COR-L47 (cell line): ENCODE results near the gene FLCN.

Experiments used
- DNase-seq: peaks from one replicate; lab custom pipeline; 2025; lab: John Stamatoyannopoulos, UW

FLCN gene

GRCh38 chr17:17236295-17237025 is 508 bp downstream of the FLCN start:
- DNase-seq: peak; percentile 6

GRCh38 chr17:17235212-17236174 is 1.5 kb downstream of the FLCN start:
- no peak for DNase-seq

DNA sequence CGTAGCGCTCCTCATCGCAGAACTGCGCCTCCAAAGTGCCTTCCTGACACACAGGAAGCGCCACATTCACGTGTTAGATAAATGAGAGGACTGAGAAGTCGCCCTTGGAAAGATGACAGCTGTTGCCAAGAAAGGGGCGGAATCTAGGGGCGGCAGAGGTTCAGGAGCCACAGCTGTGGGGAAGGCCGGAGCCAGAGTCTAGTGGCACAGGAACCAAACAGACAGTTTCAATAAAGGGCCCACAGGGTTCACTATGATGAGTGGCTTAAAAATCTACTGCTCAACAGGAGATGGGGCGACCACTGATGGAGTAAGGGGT is 4.7 kb downstream of the FLCN start:
- DNase-seq: no peak

DNA sequence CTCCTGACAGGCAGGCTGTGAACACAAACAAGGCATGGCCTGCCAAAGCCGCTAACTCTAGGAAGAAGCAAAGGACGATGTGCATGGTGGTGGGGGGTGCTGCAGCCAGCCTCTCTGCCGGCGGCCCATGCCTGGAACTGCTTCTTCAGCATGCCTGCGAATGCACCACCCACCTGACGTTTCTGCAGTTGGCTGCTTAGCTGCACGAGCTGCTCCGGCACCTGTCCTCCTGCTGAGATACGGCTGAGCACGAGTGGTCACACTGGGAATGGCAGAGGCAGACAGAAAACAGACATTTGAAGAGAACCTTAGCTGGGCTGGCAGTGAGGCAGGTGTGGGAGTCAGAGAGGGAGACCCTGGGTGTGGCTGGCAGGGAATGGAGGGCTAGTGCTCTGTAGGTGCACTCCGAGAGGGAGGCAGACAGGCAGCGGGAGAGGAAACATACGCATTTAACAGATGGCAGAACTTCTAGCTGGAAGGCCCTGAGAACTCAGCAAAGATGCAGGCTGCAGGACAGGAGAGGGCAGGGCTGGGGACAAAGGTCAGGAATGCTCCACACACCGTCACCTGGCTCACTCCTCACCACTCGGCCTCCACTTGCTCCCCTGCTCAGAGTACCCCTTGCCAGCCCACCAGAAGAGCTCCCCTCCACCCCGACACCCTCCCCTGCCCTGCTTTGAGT is 5.2 kb downstream of the FLCN start:
- DNase-seq: no peak

DNA sequence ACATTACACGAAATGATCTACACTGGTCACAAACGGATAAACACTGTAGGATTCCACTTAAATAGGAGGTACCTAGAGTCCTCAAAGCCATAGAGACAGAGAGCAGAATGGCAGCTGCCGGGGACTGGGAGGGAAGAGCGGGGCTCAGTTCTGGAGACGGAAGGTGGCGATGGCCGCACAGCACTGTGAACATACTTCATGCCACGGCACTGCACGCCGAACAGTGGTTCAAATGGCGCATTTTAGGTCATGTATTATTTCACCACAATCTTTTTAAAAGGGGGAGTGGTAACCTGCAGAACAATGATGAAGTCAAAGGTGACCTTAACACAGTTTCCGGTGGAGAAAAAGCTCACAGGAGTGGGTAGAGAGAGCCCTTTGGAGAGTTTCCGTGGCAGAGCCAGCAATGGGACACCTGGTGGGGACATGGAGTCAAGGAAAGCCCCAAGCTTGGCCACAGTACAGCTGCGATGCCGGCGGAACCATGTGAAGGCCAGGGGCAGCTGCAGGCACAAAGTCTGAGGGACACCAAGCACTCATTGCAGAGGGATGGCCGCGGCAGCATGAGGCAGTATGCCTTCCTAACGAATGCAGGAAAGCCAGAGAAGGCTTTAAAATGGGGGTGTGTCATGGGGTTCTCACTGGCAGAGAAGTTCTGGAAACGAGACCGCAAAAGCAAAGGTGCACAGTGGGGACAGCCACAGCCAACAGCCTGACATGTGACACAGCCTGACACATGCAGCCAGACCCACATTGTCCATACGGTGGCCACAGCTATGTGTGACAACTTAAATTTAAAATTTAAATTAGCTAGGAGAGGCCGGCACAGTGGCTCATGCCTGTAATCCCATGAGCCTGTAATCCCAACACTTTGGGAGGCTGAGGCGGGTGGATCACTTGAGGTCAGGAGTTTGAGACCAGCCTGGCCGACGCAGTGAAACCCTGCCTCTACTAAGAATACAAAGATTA is 7.3 kb downstream of the FLCN start:
- no peak for DNase-seq

DNA sequence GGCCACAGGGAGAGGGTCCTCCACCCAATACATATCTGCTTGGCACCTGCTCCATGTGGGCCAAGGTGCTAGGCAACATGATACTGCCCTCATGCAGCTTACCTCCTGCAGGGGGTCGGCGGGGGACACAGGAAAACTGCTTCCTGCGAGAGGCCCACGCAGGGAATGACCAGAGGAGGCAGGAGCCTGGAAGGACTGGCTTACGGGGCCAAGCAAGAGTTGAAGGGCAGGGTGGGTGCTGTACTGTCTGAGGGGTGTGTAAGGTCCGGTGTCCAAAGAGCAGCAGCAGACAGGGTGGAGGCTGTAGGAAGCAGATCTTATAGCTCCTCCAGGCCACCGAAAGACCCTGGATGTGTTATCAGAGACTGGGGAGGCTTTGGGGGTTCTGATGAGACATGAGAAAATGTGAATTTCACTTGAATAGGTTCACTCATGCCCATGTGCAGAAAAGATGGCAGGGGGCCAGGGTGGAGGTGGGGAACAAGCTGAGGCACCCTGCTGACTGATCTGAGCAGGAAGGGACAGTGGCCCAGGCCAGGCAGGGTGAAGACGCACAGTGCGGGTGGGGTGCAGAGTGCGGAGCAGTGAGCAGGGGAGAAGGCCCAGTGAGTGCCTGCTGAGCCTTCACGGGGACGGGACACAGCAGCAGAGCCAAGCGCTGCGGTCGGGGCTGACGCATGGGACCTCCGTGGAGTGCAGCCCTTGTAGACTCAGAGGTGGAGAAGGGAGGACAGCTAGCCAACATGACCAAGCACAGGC is 8.3 kb downstream of the FLCN start:
- no peak for DNase-seq

DNA sequence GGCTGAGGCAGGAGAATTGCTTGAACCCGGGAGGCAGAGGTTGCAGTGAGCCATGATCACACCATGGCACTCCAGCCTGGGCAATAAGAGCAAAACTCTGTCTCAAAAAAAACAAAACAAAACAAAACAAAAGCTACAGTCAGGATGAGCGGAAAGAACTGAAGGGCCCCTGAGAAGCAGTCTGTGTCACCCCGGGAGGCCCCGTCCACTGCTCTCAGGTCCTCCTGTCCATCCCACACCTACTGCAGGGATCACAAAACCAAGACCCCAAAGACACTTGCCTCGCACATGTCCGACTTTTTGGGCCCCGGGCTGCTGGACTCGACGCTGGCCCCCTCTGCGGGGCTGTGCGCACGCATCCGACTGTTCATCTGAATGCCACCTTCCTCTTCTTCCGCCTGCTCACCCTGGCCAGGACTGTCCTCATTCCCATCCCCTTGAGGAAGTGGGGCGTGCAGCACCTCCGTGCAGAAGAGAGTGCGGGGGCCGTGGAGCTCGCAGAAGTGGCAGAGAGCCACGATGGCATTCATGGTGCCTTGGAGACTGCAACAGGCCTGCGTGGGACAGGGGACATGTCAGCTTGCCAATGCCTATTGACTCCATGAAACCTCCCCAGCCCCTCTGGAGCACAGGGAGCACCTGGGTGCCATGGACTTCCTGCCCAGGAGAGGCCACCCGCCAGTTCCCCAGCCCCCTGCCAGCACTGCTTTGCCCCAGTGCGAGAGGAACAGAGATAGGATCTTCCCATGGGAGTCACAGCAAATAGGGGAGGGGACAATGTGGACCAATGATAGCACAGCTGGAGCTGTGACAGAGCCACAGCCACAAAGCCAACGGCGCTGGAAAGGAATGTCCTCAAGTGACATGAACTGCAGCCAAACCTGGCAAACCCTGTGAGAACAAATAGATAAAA is 9.1 kb downstream of the FLCN start:
- no peak for DNase-seq

DNA sequence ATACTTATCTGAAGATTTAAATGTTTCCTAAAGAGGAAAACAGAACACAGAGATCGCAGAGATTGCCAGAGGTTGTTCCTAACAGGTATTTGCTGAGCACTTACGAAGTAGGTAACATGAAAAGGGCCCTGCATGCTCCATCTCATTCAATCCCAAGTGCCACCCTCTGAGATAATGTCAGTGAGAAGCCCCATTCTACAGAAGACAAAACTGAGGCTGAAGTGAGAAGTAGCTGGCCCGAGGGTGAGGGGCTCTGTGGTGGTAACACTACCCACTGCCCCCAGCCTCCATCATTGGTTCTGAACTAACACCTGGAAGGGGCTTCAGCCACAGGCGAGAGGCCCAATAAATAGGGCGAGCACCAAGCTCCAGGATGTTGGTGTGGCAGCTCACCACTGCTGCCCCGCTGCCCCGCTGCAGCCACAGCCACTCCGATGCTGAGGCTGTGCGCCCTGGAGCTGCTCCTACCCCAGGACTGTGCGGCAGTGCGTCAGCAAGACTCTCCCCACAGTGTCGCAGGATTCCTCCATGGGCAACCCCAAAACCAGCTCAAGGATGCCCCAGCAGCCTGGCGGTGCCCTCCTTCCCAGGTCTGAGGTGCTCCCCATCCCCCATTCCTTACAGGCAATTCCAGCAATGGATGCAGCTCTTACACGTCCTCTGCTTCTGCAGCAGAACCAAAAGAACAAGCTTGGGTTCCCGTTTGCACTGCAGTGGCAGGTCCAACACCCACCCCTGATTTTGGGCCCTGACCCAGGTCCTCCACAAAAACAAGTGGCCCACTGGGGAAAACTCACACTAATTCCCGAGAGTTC is 10.3 kb downstream of the FLCN start:
- DNase-seq: no peak

DNA sequence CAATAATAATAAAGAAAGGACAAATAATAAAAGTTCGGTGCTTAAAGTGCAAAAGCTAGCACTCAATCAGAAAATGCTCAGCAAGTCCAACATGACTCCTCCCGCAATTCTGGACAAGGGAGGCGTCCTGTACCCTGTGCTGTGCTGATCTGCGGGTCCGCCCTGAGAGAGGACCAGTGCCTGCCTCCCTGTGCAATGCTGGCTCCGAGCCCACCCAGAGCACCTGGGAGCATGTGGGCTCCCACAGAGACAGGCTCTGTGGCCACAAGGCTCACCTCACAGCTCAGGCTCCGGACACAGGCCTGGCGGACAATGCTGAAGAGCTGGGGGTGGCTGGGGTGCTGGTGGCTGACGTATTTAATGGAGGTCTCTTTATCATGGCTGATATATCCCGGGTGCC is 11.1 kb downstream of the FLCN start:
- DNase-seq: no peak

DNA sequence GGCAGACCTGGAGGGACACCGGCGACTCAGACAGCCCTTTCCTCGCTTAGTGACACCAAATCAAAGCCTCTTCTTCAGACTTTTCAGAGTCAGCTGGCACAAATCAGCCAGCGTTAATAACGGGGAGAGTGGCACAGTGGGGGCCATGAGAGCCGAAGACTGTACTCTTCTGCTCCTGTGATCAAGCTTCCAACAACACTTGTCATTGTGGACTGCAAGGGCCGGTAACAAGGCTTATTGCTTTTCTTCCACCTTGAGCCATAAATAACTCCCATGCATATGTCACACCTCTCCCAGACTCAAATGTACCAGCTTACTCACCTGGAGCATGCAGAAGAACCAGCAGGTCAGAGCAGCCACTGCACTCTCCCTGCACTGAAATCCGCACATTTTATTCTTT is 12.8 kb downstream of the FLCN start:
- no peak for DNase-seq

GRCh38 chr17:17223736-17224135 is 13.2 kb downstream of the FLCN start:
- no peak for DNase-seq

DNA sequence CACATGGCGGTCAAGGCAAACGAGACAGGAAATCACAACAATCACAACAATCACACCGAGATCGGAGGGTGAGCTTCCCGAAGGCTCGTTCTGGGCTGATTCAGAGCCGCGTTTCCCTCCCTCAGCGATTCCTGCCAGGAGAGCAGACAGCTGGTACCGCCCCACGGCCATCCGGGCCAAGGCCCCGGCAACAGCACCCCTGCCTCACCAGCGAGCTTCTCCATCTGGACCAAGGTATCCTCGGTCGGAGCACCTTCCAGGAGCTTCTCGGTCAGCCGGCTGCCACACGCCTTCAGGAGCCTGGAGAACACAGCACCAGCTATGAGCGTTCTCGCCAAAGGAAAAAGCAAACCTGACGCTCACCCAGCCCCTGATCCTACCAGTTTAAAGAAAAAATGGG is 15.6 kb downstream of the FLCN start:
- no peak for DNase-seq

DNA sequence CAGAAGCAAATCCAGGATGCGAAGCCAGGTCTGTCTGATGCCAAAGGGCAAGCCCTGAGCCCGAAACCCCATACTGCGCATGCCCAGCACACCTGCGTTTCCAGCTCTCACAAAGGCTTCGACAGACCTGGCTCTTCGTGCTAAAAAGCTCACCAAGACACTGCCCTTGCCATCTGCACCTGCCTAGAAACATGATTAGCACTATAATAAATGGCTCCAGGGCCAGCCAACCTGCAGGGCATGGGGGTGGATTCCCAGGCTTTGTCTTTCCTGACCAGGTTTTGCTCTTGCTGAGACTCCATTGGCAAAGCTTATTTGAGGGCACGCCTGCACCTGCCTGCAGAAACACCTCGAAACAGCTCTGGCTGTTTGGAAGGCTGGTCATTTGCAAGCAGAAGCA is 16.4 kb downstream of the FLCN start:
- peak; percentile 8 for DNase-seq

- no peak for DNase-seq
Observed at GRCh38 chr17:17217995-17218394, 19.0 kb downstream of the FLCN start.

DNA sequence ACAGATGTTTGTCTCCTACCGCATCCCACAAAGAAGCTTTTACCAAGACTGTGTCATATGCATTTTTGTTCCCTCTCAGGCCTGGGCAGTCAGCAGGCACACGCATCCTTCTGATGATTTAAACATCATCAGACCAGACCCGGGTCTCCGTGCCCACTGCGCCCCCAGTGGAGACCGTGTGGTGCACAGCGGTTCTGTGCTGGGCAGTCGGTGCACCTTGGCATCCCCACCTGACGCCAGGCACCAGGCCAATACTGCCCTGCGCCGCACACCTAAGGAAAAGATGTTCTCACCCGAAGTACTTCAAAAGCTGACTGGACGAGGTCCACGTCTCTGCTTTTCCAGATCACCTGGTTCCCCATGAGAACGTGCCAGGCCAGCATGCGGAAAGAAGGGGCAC is 20.2 kb downstream of the FLCN start:
- DNase-seq: no peak

- DNase-seq: no peak
Observed at GRCh38 chr17:17216236-17216635, 20.7 kb downstream of the FLCN start.

DNA sequence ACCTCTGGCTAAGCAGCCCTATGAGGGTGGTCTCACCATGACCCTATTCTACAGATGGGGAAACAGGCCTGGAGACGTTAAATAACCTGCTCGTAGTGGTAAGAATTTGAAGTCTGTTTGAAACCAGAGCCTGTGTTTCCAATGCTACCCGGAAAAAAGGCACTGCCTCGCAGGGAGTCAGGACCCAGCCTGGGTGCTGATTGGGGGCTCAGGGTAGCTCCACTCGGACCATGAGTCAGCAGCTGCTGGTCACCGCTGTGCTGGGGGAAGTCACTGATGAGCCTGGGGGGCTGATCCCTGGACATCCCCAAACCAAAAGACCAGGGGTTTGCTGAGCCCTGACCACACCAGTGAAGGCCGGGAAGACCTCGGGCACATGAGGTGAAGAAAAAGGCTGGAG is 21.4 kb downstream of the FLCN start:
- DNase-seq: no peak

- DNase-seq: no peak
Observed at GRCh38 chr17:17214646-17215436, 22.1 kb downstream of the FLCN start.
